Neuronal stem cell (in vitro differentiated cells): ENCODE results near the gene SLC37A1.

Experiments
- DNase-seq: peaks from one replicate; pipeline ENCODE4 v3.0.0-alpha.2; 2013; ENCODE audit warnings: low spot score
- H2AFZ ChIP-seq: one replicate; pipeline ENCODE4 v1.6.1; 2013; ENCODE audit warnings: mild to moderate bottlenecking, low read length, inconsistent platforms
- H2AK5ac ChIP-seq: 2 replicates; pipeline ENCODE4 v1.6.1; 2013; ENCODE audit warnings: low read depth, mild to moderate bottlenecking, inconsistent platforms, low read length, moderate library complexity, mixed read lengths
- H2BK120ac ChIP-seq: 2 replicates; pipeline ENCODE4 v1.6.1; 2013; ENCODE audit warnings: low read depth, mild to moderate bottlenecking, inconsistent platforms, low read length, moderate library complexity, mixed read lengths
- H2BK12ac ChIP-seq: one replicate; pipeline ENCODE4 v1.6.1; 2013; ENCODE audit warnings: low read length, inconsistent platforms
- H2BK15ac ChIP-seq: 2 replicates; pipeline ENCODE4 v1.6.1; 2013; ENCODE audit warnings: mild to moderate bottlenecking, low read length, inconsistent platforms, mixed read lengths
- H2BK5ac ChIP-seq: one replicate; pipeline ENCODE4 v1.6.1; 2013; ENCODE audit warnings: inconsistent platforms, mild to moderate bottlenecking, low read length, moderate library complexity
- H3K14ac ChIP-seq: one replicate; pipeline ENCODE4 v1.6.1; 2013; ENCODE audit warnings: low read length, inconsistent platforms
- H3K18ac ChIP-seq: 2 replicates; pipeline ENCODE4 v1.6.1; 2013; ENCODE audit warnings: low read length, inconsistent platforms
- H3K23ac ChIP-seq: 2 replicates; pipeline ENCODE4 v1.6.1; 2013; ENCODE audit warnings: low read depth, mild to moderate bottlenecking, mixed read lengths, low read length, inconsistent platforms; ENCODE audit not compliant: poor library complexity
- H3K27ac ChIP-seq: replicated peaks from 3 replicates; pipeline ENCODE4 v1.5.1; 2013; ENCODE audit warnings: low read length, inconsistent platforms
- H3K27me3 ChIP-seq, 3 experiments: 2 replicates each; pipeline ENCODE4 v1.6.1; 2013; ENCODE audit warnings: low read length in 3 of 3, mild to moderate bottlenecking in 2 of 3, inconsistent platforms in 1 of 3, low read depth in 1 of 3, mixed read lengths in 1 of 3, moderate library complexity in 1 of 3; ENCODE audit not compliant: control insufficient read depth in 3 of 3, insufficient read depth in 3 of 3
- H3K36me3 ChIP-seq, 2 donors: replicated peaks in 1 of 2; 2 replicates each; pipeline ENCODE4 v1.6.1; 2013; ENCODE audit warnings: low read length in 2 of 2; ENCODE audit not compliant: control insufficient read depth in 2 of 2, insufficient read depth in 2 of 2
- H3K4ac ChIP-seq: 2 replicates; pipeline ENCODE4 v1.6.1; 2013; ENCODE audit warnings: inconsistent platforms, mild to moderate bottlenecking, low read length, moderate library complexity
- H3K4me1 ChIP-seq, 2 donors: 1 replicate in 1 of 2; 2 replicates in 1 of 2; pipeline ENCODE4 v1.6.1; 2013; ENCODE audit warnings: low read length in 2 of 2, low read depth in 1 of 2; ENCODE audit not compliant: control insufficient read depth in 2 of 2, insufficient read depth in 1 of 2
- H3K4me2 ChIP-seq: one replicate; pipeline ENCODE4 v1.6.1; 2013; ENCODE audit warnings: mild to moderate bottlenecking, low read length, inconsistent platforms; ENCODE audit not compliant: insufficient read depth, poor library complexity, severe bottlenecking
- H3K4me3 ChIP-seq, 2 donors: 2 replicates each; pipeline ENCODE4 v1.5.1; 2013; ENCODE audit warnings: low read length in 2 of 2, mild to moderate bottlenecking in 2 of 2, inconsistent platforms in 1 of 2, moderate library complexity in 1 of 2
- H3K79me1 ChIP-seq: one replicate; pipeline ENCODE4 v1.6.1; 2013; ENCODE audit warnings: low read depth, mild to moderate bottlenecking, inconsistent platforms, low read length, moderate library complexity
- H3K9ac ChIP-seq: one replicate; pipeline ENCODE4 v1.6.1; 2013; ENCODE audit warnings: mild to moderate bottlenecking, low read depth, low read length, inconsistent platforms; ENCODE audit not compliant: poor library complexity
- H3K9me3 ChIP-seq, 2 donors: replicated peaks in 1 of 2; 2 replicates each; pipeline versions ENCODE3 to v1.6.1; 2013; ENCODE audit warnings: low read length in 2 of 2, mild to moderate bottlenecking in 2 of 2, inconsistent platforms in 1 of 2, low read depth in 1 of 2, mixed read lengths in 1 of 2, moderate library complexity in 1 of 2; ENCODE audit not compliant: control insufficient read depth in 2 of 2, insufficient read depth in 1 of 2
- H4K8ac ChIP-seq: one replicate; pipeline ENCODE4 v1.6.1; 2013; ENCODE audit warnings: low read depth, mild to moderate bottlenecking, inconsistent platforms, low read length, moderate library complexity
- H4K91ac ChIP-seq: one replicate; pipeline ENCODE4 v1.6.1; 2013; ENCODE audit warnings: low read length, low read depth, mild to moderate bottlenecking, inconsistent platforms; ENCODE audit not compliant: poor library complexity
- WGBS, 2 donors: extraction: QIAGEN DNeasy Blood & Tissue Kit; methylation state at CpG; one replicate each; pipeline ENCODE4 v1.1.7; 2013; ENCODE audit warnings: missing lambda C conversion rate in 2 of 2, mixed read lengths in 1 of 2; ENCODE audit not compliant: insufficient read length in 2 of 2, insufficient replicate concordance in 1 of 2; ENCODE audit errors: extremely low coverage in 2 of 2; 5-methylcytosine and 5-hydroxymethylcytosine counted together

Gene SLC37A1

DNA sequence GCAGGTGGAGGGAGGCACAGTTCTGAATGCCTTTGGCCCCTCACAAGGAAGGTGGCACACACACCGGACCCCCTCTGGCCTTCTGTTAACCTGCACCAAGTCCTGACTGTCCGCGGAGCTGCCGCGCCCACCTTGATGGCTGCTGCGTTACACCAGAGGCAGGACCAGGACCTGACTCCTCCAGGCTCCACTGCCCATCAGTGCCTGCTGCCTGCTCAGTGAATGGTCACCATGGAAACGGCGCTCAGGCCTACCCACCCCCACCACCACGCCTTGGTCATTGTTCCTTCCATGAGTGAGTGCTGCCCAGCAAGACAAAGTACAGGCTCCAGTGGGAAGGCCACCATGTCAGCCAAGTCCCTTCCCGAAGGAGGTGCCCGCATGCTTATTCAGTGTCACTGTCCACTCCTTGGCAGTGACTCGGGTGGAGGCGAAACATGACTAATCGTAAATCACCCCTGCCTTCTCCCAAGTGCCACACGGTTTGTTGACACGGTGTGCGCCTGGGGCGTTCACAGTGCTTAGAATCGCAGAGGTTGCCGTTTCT, 57.3 kb downstream of the SLC37A1 start:
- WGBS, 2 donors, result no CpG with 5 or more reads among the region's 20 CpGs
- Histone ChIP-seq H2BK120ac (no peak overlapping the region), H3K4me1 (peaks cover 8 to 16% of the 10 kb centered on the region in 2 donors), H2BK12ac (no peak overlapping the region), H3K27me3 (peaks cover 0 to 3% (median 0%) of the 10 kb centered on the region in 3 experiments), H3K23ac (no peak overlapping the region), H3K18ac (peak overlapping the region; percentile 68), H2AK5ac (peak overlapping the region; percentile 95), H3K9ac (no peak overlapping the region), H3K4ac (no peak overlapping the region), H3K27ac (peak overlapping the region; percentile 10), H4K8ac (peak overlapping the region; percentile 92), H3K14ac (no peak overlapping the region), H2BK15ac (no peak overlapping the region), H3K4me2 (peak overlapping the region; percentile 23), H2AFZ (peak overlapping the region; percentile 85), H3K79me1 (no peaks in the 10 kb centered on the region), H3K4me3 (no peak overlapping the region), H3K36me3 (peaks cover 0 to 3% of the 10 kb centered on the region in 2 donors), H4K91ac (peak overlapping the region; percentile 6), H2BK5ac (peak overlapping the region; percentile 20), H3K9me3 (no peaks in the 10 kb centered on the region)
- DNase-seq, result peak; percentile 77

DNA sequence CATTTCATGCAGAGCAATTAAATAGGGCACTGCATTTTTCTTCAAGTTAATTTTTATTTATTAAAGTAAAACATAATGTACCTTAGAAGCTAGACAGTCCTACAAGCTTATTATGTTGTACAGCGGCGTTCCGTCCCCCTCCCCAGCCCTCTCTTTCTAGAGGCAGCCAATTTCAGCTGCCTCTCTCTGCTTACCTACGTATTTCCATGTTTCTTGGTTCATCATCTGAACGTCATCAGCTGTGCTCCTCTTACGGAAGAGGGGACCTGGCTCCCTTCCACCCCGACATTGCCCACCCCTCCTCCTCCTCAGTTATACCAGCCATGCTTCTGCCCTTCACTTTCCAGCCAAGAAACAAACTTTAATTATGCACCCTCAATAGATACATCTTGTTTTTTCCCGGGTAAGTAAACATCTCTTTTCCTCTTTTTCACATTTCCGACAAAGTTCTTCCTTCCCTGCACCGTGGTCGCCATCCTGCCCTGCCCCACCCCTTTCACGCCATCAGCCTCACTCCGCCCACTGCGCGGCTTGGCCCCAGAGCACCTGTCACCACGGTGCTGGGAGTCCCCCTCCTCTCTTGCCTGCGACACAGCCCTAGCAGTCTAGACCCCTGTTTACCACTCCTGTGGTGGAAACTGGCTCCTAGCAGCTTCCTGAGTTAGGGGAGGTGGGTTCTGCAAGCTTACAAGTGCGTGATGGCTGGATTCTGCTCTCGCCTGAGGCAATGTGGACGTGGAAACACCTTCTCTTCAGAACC, 57.9 kb downstream of the SLC37A1 start:
- Histone ChIP-seq H3K14ac (no peak overlapping the region), H3K4me3 (no peak overlapping the region), H3K4me2 (no peak overlapping the region), H2BK5ac (peak overlapping the region; percentile 20), H3K23ac (no peak overlapping the region), H4K91ac (no peak overlapping the region), H3K9ac (no peak overlapping the region), H3K36me3 (peaks cover 0 to 3% of the 10 kb centered on the region in 2 donors), H2BK15ac (no peak overlapping the region), H3K79me1 (no peaks in the 10 kb centered on the region), H2AFZ (peak overlapping the region; percentile 85), H2AK5ac (peak overlapping the region; percentile 36), H3K27me3 (peaks cover 0 to 3% (median 0%) of the 10 kb centered on the region in 3 experiments), H2BK120ac (peak overlapping the region; percentile 56), H3K18ac (peak overlapping the region; percentile 82), H3K4ac (no peak overlapping the region), H3K4me1 (peaks cover 8 to 16% of the 10 kb centered on the region in 2 donors), H3K9me3 (peaks cover 2 to 3% of the 10 kb centered on the region in 2 donors), H2BK12ac (peak overlapping the region; percentile 48), H4K8ac (no peak overlapping the region), H3K27ac (no peak overlapping the region)
- WGBS, 2 donors, result no CpG with 5 or more reads among the region's 20 CpGs
- DNase-seq, result no peak

DNA sequence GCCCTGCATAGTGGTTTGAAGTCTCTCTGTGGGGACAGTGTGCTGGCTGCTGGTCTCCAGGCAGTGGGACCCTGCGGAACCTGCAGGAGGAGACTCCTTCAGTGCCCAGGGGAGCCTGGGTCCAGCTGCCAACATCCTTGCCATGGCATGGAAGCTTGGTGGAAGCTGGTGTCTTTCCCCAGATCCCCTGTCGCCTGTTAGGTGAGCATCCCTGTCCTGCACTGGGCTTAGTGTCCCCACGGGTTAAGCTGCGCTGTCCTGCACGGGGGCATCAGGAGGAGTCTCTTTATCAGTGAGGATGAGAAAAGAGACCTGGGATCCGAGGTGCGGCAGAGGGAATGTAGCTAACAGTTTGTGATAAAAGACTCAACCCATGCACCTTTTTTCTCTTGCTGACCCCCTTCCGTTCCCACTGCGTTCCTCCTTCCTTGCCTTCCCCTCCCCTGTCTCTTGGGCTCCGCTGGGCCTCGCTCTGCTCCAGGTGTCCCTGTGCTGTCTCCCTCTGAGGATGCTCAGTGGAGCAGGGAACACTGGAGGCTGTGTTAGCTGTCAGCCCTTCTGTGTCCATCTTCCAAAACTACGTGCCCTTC, 59.3 kb downstream of the SLC37A1 start:
- Histone ChIP-seq H2BK120ac (peak overlapping the region; percentile 35), H3K18ac (peak overlapping the region; percentile 52), H3K27ac (no peak overlapping the region), H3K27me3 (peaks cover 0 to 2% (median 0%) of the 10 kb centered on the region in 3 experiments), H2BK15ac (peak overlapping the region; percentile 88), H3K9me3 (peaks cover 2 to 11% of the 10 kb centered on the region in 2 donors), H2BK12ac (peak overlapping the region; percentile 60), H2AK5ac (peak overlapping the region; percentile 97), H3K9ac (peak overlapping the region; percentile 46), H2AFZ (no peak overlapping the region), H3K23ac (peak overlapping the region; percentile 32), H3K36me3 (peaks cover 0 to 2% of the 10 kb centered on the region in 2 donors), H3K4me2 (no peak overlapping the region), H4K8ac (no peak overlapping the region), H3K79me1 (no peaks in the 10 kb centered on the region), H3K4me3 (no peak overlapping the region), H3K14ac (no peak overlapping the region), H3K4ac (no peak overlapping the region), H4K91ac (no peak overlapping the region), H2BK5ac (no peak overlapping the region), H3K4me1 (peaks cover 8 to 16% of the 10 kb centered on the region in 2 donors)
- no peak for DNase-seq
- no CpG with 5 or more reads among the region's 12 CpGs for WGBS, 2 donors
